Neural progenitor cell (in vitro differentiated cells): Measurements from ENCODE around the gene AEBP1. TPM values are rescaled to one million over a fixed set of nuclear protein-coding genes. Genes with fewer than 3 reads are reported as not detected.

Source experiments
- DNase-seq: peaks from one replicate; pipeline ENCODE4 v3.0.0-alpha.2; 2016; ENCODE audit warnings: low spot score
- H2AFZ ChIP-seq: fragments of 200-600 bp; sonication (generic); replicated peaks from 2 replicates; pipeline ENCODE4 v1.6.1; 2016; ENCODE audit warnings: antibody characterized with exemption
- H3F3A ChIP-seq: fragments of 200-600 bp; sonication (generic); 2 replicates; pipeline ENCODE4 v1.6.1; 2016; ENCODE audit warnings: antibody characterized with exemption, low read depth
- H3K27ac ChIP-seq: fragments of 200-600 bp; sonication (generic); 2 replicates; pipeline ENCODE4 v1.5.1; 2016; ENCODE audit warnings: mild to moderate bottlenecking
- H3K27me3 ChIP-seq: fragments of 200-600 bp; sonication (generic); 2 replicates; pipeline ENCODE4 v1.6.1; 2016; ENCODE audit warnings: mild to moderate bottlenecking, moderate library complexity
- H3K36me3 ChIP-seq: fragments of 200-600 bp; sonication (generic); 2 replicates; pipeline ENCODE4 v1.5.1; 2016
- H3K4me1 ChIP-seq: fragments of 200-600 bp; sonication (generic); 2 replicates; pipeline ENCODE4 v1.6.1; 2016; ENCODE audit warnings: mixed run types
- H3K4me2 ChIP-seq: fragments of 200-600 bp; sonication (generic); 2 replicates; pipeline ENCODE4 v1.6.1; 2016
- H3K4me3 ChIP-seq: fragments of 200-600 bp; sonication (generic); 2 replicates; pipeline ENCODE4 v1.5.1; 2016
- H3K79me2 ChIP-seq: fragments of 200-600 bp; sonication (generic); 2 replicates; pipeline ENCODE4 v1.6.1; 2016; ENCODE audit warnings: low read depth
- H3K9ac ChIP-seq: fragments of 200-600 bp; sonication (generic); 2 replicates; pipeline ENCODE4 v1.6.1; 2016
- H3K9me3 ChIP-seq: fragments of 200-600 bp; sonication (generic); 2 replicates; pipeline ENCODE4 v1.5.1; 2016; ENCODE audit warnings: low read depth
- H4K20me1 ChIP-seq: fragments of 200-600 bp; sonication (generic); 2 replicates; pipeline ENCODE4 v1.6.1; 2016; ENCODE audit warnings: low read depth
- H3K27ac Mint-ChIP-seq: 3 replicates; pipeline ENCODE4 v1.8.0; 2021; ENCODE audit warnings: mixed read lengths
- H3K27me3 Mint-ChIP-seq: 2 replicates; pipeline ENCODE4 v1.8.0; 2022; ENCODE audit warnings: low read depth, mild to moderate bottlenecking, inconsistent platforms, moderate library complexity, mixed read lengths; ENCODE audit not compliant: insufficient read depth
- H3K36me3 Mint-ChIP-seq: 3 replicates; pipeline ENCODE4 v1.8.0; 2021; ENCODE audit warnings: mixed read lengths
- H3K4me1 Mint-ChIP-seq: 3 replicates; pipeline ENCODE4 v1.8.0; 2021; ENCODE audit warnings: mixed read lengths
- H3K4me3 Mint-ChIP-seq: 3 replicates; pipeline ENCODE4 v1.8.0; 2021; ENCODE audit warnings: mild to moderate bottlenecking, moderate library complexity, mixed read lengths
- H3K9me3 Mint-ChIP-seq: 3 replicates; pipeline ENCODE4 v1.8.0; 2020; ENCODE audit warnings: mixed read lengths
- EZH2 ChIP-seq: fragments of 200-600 bp; sonication (generic); IDR thresholded peaks from 2 replicates; pipeline ENCODE4 v1.6.1; 2017; ENCODE audit warnings: antibody characterized with exemption, mild to moderate bottlenecking, moderate library complexity
- EZH2phosphoT487 ChIP-seq: fragments of 200-600 bp; sonication (generic); IDR thresholded peaks from 2 replicates; pipeline ENCODE4 v1.6.1; 2017; ENCODE audit warnings: antibody characterized with exemption
- total RNA-seq: library from RNA; depleted of rRNA; stranded (reverse); fragments of >200 nt; gene quantifications from 2 replicates; pipeline ENCODE4 v1.2.3, GENCODE V29; 2015; ENCODE audit warnings: low replicate concordance
- TF ChIP-seq, protein P1 (sequence below): fragments of 200-600 bp; sonication (generic); IDR thresholded peaks from 2 replicates; pipeline ENCODE4 v1.5.1; 2017; ENCODE audit warnings: antibody characterized with exemption, mild to moderate bottlenecking

The AEBP1 gene
- total RNA-seq, 1 donor from 2014 or later, result 4.5 TPM

DNA sequence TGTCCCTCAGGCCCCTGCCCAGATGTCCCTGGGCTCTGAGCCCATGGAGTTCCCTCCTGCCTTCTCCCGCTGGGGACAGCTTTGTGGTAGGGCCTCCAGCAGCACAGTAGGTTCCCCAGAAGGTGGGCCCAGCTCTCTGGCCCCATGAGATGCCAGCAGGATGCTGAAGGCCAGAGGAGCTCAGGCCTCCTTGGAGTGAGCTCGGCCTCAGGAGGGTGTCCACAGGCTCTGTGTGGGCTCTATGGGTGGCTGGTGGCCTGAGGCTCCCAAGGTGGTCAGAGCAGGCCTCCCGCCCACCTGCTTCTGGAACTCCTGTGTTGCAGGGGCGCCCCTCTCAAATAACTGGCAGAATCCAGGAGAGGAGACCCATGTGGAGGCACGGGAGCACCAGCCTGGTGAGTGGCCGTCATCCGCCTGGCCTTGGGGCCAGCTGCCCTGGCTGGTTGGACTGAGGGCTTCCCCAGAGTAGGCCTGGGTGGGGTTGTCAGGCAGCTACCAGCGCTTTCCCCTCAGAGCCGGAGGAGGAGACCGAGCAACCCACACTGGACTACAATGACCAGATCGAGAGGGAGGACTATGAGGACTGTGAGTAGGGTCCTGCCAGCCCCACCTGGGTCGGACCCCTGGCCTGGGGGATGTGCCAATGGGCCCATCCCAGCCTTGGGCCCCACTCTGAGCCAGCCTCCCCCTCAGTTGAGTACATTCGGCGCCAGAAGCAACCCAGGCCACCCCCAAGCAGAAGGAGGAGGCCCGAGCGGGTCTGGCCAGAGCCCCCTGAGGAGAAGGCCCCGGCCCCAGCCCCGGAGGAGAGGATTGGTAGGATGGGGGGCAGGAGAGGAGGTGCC lies 3.2 kb downstream of the AEBP1 start:
- no peak overlapping the region for H3K4me3 Mint-ChIP-seq
- peaks cover 9% of the 10 kb centered on the region for H3K27me3 Mint-ChIP-seq
- no peaks in the 10 kb centered on the region for H3K4me1 ChIP-seq
- H3K9me3 Mint-ChIP-seq, result no peaks in the 10 kb centered on the region
- H3K4me3 ChIP-seq, result no peak overlapping the region
- TF ChIP-seq, protein P1, sequence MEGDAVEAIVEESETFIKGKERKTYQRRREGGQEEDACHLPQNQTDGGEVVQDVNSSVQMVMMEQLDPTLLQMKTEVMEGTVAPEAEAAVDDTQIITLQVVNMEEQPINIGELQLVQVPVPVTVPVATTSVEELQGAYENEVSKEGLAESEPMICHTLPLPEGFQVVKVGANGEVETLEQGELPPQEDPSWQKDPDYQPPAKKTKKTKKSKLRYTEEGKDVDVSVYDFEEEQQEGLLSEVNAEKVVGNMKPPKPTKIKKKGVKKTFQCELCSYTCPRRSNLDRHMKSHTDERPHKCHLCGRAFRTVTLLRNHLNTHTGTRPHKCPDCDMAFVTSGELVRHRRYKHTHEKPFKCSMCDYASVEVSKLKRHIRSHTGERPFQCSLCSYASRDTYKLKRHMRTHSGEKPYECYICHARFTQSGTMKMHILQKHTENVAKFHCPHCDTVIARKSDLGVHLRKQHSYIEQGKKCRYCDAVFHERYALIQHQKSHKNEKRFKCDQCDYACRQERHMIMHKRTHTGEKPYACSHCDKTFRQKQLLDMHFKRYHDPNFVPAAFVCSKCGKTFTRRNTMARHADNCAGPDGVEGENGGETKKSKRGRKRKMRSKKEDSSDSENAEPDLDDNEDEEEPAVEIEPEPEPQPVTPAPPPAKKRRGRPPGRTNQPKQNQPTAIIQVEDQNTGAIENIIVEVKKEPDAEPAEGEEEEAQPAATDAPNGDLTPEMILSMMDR, result no peak
- TF ChIP-seq EZH2, result no peak
- TF ChIP-seq EZH2phosphoT487, result no peak
- H4K20me1 ChIP-seq, result peaks cover 4% of the 10 kb centered on the region
- H3F3A ChIP-seq, result peaks cover 5% of the 10 kb centered on the region
- H2AFZ ChIP-seq, result no peak overlapping the region
- no peaks in the 10 kb centered on the region for H3K79me2 ChIP-seq
- no peak overlapping the region for H3K4me2 ChIP-seq
- H3K9me3 ChIP-seq, result no peaks in the 10 kb centered on the region
- H3K27ac Mint-ChIP-seq, result no peak overlapping the region
- H3K27ac ChIP-seq, result no peak overlapping the region
- no peaks in the 10 kb centered on the region for H3K36me3 ChIP-seq
- no peak for DNase-seq
- peaks cover 17% of the 10 kb centered on the region for H3K4me1 Mint-ChIP-seq
- H3K9ac ChIP-seq, result no peak overlapping the region
- peaks cover 37% of the 10 kb centered on the region for H3K27me3 ChIP-seq
- peaks cover 4% of the 10 kb centered on the region for H3K36me3 Mint-ChIP-seq

DNA sequence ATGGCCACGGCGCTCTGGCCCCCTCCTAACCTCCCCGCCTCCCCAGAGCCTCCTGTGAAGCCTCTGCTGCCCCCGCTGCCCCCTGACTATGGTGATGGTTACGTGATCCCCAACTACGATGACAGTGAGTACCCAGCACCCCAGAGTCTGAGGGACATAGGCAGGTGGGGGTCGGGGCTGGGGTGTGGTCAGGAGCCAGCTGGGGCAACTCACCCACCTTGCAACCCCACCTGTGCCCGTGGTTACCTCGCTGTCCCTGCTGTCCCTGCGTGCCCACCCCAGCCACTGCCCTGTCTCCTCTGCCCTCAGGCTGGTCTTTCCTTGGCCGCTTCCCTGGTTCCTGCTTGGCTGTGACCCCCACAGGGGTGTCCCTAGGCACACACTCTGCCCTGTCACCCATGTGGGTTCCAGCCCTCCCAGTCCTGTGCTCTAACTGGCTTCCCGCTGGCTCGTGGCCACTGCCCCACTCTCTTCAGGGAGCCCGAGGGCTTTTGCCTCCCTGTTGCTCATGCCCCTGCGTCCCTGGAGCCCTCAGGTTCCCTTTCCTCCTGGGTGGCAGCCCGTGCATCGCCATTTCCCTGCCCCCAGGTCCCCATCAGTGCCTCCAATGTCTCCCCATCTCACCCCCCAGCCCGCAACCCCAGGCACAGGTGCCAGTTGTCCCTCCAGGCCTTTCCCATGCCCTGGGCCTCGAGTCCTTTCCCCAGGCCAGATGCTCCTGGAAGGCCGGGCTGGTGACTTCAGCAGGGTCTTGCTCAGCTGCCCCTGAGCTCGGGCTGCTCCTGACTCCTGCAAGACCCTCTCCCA lies 4.0 kb downstream of the AEBP1 start:
- H4K20me1 ChIP-seq, result peaks cover 4% of the 10 kb centered on the region
- H3K9me3 ChIP-seq, result no peaks in the 10 kb centered on the region
- no peak overlapping the region for H2AFZ ChIP-seq
- H3K4me2 ChIP-seq, result no peak overlapping the region
- no peak for DNase-seq
- peaks cover 29% of the 10 kb centered on the region for H3K27me3 ChIP-seq
- H3K4me1 ChIP-seq, result no peaks in the 10 kb centered on the region
- H3K9ac ChIP-seq, result no peak overlapping the region
- Mint-ChIP-seq H3K36me3 (peaks cover 7% of the 10 kb centered on the region), H3K27ac (no peak overlapping the region), H3K27me3 (peaks cover 8% of the 10 kb centered on the region), H3K4me3 (no peak overlapping the region), H3K9me3 (no peaks in the 10 kb centered on the region), H3K4me1 (peaks cover 12% of the 10 kb centered on the region)
- no peaks in the 10 kb centered on the region for H3K79me2 ChIP-seq
- H3K4me3 ChIP-seq, result no peak overlapping the region
- no peak overlapping the region for H3K27ac ChIP-seq
- no peak for TF ChIP-seq EZH2phosphoT487
- H3K36me3 ChIP-seq, result no peaks in the 10 kb centered on the region
- peaks cover 5% of the 10 kb centered on the region for H3F3A ChIP-seq

DNA sequence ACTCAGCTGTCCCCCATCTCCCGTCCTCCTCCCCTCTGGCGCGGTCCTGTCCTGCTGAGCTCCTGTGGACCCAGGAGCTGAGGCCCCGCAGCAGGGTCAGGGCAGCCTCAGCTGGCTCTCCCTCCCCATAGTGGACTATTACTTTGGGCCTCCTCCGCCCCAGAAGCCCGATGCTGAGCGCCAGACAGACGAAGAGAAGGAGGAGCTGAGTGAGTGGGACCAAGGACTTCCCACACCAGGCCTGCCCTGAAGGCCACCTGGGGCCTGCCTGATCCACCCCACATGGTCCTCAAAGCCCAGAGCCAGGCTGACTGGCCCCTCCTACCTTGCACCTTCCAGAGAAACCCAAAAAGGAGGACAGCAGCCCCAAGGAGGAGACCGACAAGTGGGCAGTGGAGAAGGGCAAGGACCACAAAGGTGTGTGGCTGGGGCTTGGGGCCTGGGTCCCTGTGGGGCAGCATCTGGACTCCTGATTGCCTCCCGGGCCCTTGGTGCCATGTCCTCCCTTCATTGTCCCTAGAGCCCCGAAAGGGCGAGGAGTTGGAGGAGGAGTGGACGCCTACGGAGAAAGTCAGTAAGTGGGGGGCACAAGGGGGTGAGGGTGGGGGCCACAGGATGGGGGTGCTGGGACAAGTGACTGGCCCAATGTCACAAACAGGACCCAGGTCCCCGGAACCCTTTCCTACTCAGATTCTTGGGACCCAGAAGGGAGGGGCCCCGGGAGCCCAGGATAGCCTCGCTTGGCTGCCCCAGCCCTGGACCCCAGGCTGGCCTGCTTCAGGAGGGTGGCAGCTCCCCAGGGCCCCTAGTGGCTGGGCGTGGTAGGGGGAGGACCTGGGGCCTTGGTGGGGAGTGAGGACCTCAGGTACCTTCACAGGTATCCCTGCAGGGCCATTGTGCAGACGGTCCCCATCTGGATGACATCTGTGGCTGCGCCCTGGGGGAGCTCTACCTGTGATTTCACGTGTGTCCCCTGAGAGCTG lies 4.9 kb downstream of the AEBP1 start:
- H4K20me1 ChIP-seq, result peaks cover 4% of the 10 kb centered on the region
- no peaks in the 10 kb centered on the region for H3K36me3 ChIP-seq
- no peak overlapping the region for H3K9ac ChIP-seq
- H3K4me2 ChIP-seq, result no peak overlapping the region
- H3K79me2 ChIP-seq, result no peaks in the 10 kb centered on the region
- Mint-ChIP-seq H3K36me3 (peaks cover 12% of the 10 kb centered on the region), H3K4me1 (peaks cover 9% of the 10 kb centered on the region), H3K27me3 (peaks cover 9% of the 10 kb centered on the region), H3K4me3 (no peak overlapping the region), H3K9me3 (no peaks in the 10 kb centered on the region), H3K27ac (no peak overlapping the region)
- TF ChIP-seq EZH2 (no peak), EZH2phosphoT487 (no peak)
- TF ChIP-seq, protein P1, result peak; percentile 5
- no peak for DNase-seq
- H3K4me1 ChIP-seq, result no peaks in the 10 kb centered on the region
- H3K4me3 ChIP-seq, result no peak overlapping the region
- H3F3A ChIP-seq, result peaks cover 5% of the 10 kb centered on the region
- no peak overlapping the region for H3K27ac ChIP-seq
- no peaks in the 10 kb centered on the region for H3K9me3 ChIP-seq
- peaks cover 20% of the 10 kb centered on the region for H3K27me3 ChIP-seq
- no peak overlapping the region for H2AFZ ChIP-seq
